Measurements from ENCODE around the gene PRELID1.
"Not testable (repeated sequence)": the region's sequence is repeated elsewhere in the genome, so short reads cannot be mapped to it uniquely, and the experiment has no call there.

The PRELID1 gene

DNA sequence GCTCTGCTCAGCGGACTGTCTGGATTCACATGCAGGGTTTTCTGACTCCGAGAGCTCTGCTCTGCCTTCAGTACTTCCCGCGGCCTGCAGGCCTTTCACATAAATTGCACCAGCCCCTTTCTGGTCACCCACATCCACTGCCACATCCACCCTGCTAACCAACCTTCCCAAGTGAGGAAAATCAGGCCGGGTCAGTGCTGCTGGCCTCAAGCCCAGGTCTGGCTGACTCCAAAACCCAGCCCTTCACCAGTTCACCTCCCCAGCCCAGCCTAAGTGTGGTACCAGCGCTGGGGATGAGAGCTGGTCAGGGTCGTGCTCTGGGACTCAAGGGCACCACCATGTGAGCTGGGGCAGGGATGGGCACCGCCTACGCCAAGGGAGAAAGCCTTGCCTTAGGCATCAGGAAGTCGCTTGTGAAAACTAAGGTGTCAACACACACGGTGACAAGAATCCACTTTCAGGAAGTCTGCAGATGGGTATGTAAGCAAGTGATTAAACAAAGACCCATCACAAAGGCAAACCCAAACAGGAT is 35.6 kb downstream of the PRELID1 start:
- Histone ChIP-seq H3K36me3 (ENCODE audit: insufficient read depth) (no peaks in the 10 kb centered on the region), H3K27ac (no peak overlapping the region)

GRCh38 chr5:177343000-177343399 is 39.4 kb downstream of the PRELID1 start:
- not testable (repeated sequence) for H4K20me1 ChIP-seq (ENCODE audit: insufficient read depth); H3K4me3 ChIP-seq (IDR thresholded peaks at IDR 0.05; ENCODE audit: insufficient read depth, low read depth, low read length); H3K4me1 ChIP-seq (ENCODE audit: low read depth, poor library complexity, severe bottlenecking); H3K36me3 ChIP-seq (ENCODE audit: insufficient read depth); H3K27ac ChIP-seq; H3K9ac ChIP-seq; H3K4me2 ChIP-seq; H3K27me3 ChIP-seq (ENCODE audit: insufficient read depth, low read depth); H2AFZ ChIP-seq (ENCODE audit: low read depth)
- H3K79me2 ChIP-seq (ENCODE audit: insufficient read depth, low read depth) = peaks cover 32% of the 10 kb centered on the region

More for the DNA sequence above, 35.6 kb downstream of the PRELID1 start:
- Histone ChIP-seq H3K27me3 (ENCODE audit: insufficient read depth, low read depth) (no peaks in the 10 kb centered on the region), H3K79me2 (ENCODE audit: insufficient read depth, low read depth) (peaks cover 8% of the 10 kb centered on the region; the same call in 1 of the 2 replicates), H4K20me1 (ENCODE audit: insufficient read depth) (no peaks in the 10 kb centered on the region), H3K4me3 (IDR thresholded peaks at IDR 0.05; ENCODE audit: insufficient read depth, low read depth, low read length) (no peak overlapping the region), H3K4me2 (no peak overlapping the region), H3K4me1 (ENCODE audit: low read depth, poor library complexity, severe bottlenecking) (no peaks in the 10 kb centered on the region), H3K9ac (no peak overlapping the region), H2AFZ (ENCODE audit: low read depth) (no peak overlapping the region)
- TF ChIP-seq, protein P1, sequence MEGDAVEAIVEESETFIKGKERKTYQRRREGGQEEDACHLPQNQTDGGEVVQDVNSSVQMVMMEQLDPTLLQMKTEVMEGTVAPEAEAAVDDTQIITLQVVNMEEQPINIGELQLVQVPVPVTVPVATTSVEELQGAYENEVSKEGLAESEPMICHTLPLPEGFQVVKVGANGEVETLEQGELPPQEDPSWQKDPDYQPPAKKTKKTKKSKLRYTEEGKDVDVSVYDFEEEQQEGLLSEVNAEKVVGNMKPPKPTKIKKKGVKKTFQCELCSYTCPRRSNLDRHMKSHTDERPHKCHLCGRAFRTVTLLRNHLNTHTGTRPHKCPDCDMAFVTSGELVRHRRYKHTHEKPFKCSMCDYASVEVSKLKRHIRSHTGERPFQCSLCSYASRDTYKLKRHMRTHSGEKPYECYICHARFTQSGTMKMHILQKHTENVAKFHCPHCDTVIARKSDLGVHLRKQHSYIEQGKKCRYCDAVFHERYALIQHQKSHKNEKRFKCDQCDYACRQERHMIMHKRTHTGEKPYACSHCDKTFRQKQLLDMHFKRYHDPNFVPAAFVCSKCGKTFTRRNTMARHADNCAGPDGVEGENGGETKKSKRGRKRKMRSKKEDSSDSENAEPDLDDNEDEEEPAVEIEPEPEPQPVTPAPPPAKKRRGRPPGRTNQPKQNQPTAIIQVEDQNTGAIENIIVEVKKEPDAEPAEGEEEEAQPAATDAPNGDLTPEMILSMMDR (conservative IDR thresholded peaks at IDR 0.05; ENCODE audit: low read depth, low read length) = no peak

DNA sequence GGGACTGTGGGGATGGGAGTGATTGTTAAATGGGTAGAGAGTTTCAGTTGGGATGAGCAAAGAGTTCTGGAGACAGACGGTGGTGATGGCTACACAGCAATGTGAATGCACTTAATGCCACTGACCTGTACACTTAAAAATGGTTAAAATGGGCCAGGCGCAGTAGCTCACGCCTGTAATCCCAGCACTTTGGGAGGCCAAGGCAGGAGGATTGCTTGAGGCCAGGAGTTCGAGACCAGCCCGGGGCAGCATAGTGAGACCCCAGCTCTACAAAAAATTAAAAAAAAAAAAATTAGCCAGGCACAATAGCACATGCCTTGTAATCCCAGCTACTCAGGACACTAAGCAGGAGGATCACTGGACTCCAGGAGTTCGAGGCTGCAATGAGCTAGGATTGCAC is 40.2 kb downstream of the PRELID1 start:
- H3K4me3 ChIP-seq (IDR thresholded peaks at IDR 0.05; ENCODE audit: insufficient read depth, low read depth, low read length) = no peak overlapping the region
- no peak overlapping the region for H3K27ac ChIP-seq
- H3K4me1 ChIP-seq (ENCODE audit: low read depth, poor library complexity, severe bottlenecking) = peaks cover 4% of the 10 kb centered on the region
- H3K27me3 ChIP-seq (ENCODE audit: insufficient read depth, low read depth) = no peaks in the 10 kb centered on the region
- TF ChIP-seq, protein P1 (conservative IDR thresholded peaks at IDR 0.05; ENCODE audit: low read depth, low read length) = no peak
- H2AFZ ChIP-seq (ENCODE audit: low read depth) = no peak overlapping the region
- no peaks in the 10 kb centered on the region for H4K20me1 ChIP-seq (ENCODE audit: insufficient read depth)
- no peak overlapping the region for H3K4me2 ChIP-seq
- peaks cover 38% of the 10 kb centered on the region for H3K79me2 ChIP-seq (ENCODE audit: insufficient read depth, low read depth)
- H3K36me3 ChIP-seq (ENCODE audit: insufficient read depth) = 0 out of 2 replicates have a peak, but pooled peaks cover 4% of the 10 kb centered on the region
- no peak overlapping the region for H3K9ac ChIP-seq

- Histone ChIP-seq H3K36me3 (ENCODE audit: insufficient read depth) (0 out of 2 replicates have a peak, but pooled peaks cover 4% of the 10 kb centered on the region), H3K4me2 (no peak overlapping the region), H3K4me1 (ENCODE audit: low read depth, poor library complexity, severe bottlenecking) (peaks cover 15% of the 10 kb centered on the region), H3K27me3 (ENCODE audit: insufficient read depth, low read depth) (no peaks in the 10 kb centered on the region), H4K20me1 (ENCODE audit: insufficient read depth) (no peaks in the 10 kb centered on the region), H3K27ac (no peak overlapping the region), H3K9ac (no peak overlapping the region), H2AFZ (ENCODE audit: low read depth) (no peak overlapping the region), H3K4me3 (IDR thresholded peaks at IDR 0.05; ENCODE audit: insufficient read depth, low read depth, low read length) (no peak overlapping the region), H3K79me2 (ENCODE audit: insufficient read depth, low read depth) (peaks cover 48% of the 10 kb centered on the region)
- TF ChIP-seq, protein P1 (conservative IDR thresholded peaks at IDR 0.05; ENCODE audit: low read depth, low read length) = no peak
Observed at GRCh38 chr5:177344891-177345290, 41.3 kb downstream of the PRELID1 start.

- TF ChIP-seq, protein P1 (conservative IDR thresholded peaks at IDR 0.05; ENCODE audit: low read depth, low read length) = no peak
- no peak overlapping the region for H3K9ac ChIP-seq
- H3K4me1 ChIP-seq (ENCODE audit: low read depth, poor library complexity, severe bottlenecking) = peaks cover 22% of the 10 kb centered on the region
- no peak overlapping the region for H3K27ac ChIP-seq
- H2AFZ ChIP-seq (ENCODE audit: low read depth) = no peak overlapping the region
- H4K20me1 ChIP-seq (ENCODE audit: insufficient read depth) = no peaks in the 10 kb centered on the region
- peaks cover 62% of the 10 kb centered on the region for H3K79me2 ChIP-seq (ENCODE audit: insufficient read depth, low read depth)
- H3K4me3 ChIP-seq (IDR thresholded peaks at IDR 0.05; ENCODE audit: insufficient read depth, low read depth, low read length) = no peak overlapping the region
- no peak overlapping the region for H3K4me2 ChIP-seq
- H3K27me3 ChIP-seq (ENCODE audit: insufficient read depth, low read depth) = no peaks in the 10 kb centered on the region
- 0 out of 2 replicates have a peak, but pooled peaks cover 4% of the 10 kb centered on the region for H3K36me3 ChIP-seq (ENCODE audit: insufficient read depth)
Observed at GRCh38 chr5:177346820-177347219, 43.2 kb downstream of the PRELID1 start.

Data from KMS-11 (cell line).